ENCODE results near the gene EVPL.
A peak's percentile ranks its signal among the peaks of the same experiment; 100 is the strongest.
"Not testable (repeated sequence)": the region's sequence is repeated elsewhere in the genome, so short reads cannot be mapped to it uniquely, and the experiment has no call there.

EVPL gene

DNA sequence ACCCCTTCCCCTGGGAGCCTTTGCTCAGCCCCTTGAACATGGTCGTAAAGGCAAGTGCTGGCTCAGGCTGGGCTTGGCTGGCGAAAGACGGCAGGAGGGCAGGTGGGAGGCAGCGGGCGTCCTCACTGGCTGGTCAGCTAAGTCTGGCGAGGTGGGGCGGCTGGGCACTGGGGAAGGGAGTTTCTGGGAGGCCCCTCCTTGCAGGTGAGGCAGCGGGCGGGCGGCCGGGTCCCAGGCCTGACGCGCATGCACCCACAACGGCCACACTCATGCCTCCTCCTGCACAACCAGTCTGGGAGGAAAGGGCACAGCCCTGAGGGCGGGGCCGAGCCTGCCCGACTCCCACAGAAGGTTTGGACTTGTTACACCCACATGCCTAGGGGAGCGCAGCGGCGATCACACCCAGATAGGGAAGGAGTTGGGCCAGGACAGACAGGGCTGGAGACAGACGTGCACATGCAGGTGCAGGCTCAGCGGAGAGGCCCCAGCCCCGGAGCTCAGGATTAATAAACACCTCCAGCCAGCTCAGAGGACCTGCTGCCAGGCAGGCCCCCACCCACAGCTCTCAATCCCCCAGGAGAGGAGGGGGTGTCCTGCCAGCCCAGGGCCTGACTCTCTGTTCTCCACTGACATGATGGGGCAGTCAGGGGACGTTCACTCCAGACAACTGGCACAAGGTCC, at the start of gene EVPL:
Gene EVPL (minus strand): TSS at position 148 of the 681 bp plus-strand sequence. CDS start 108 bp downstream, at position 40.
- DNase-seq = no peak

- DNase-seq = no peak
These were observed 49.1 kb upstream of the EVPL start for GRCh38 chr17:76076146-76076764.

GRCh38 chr17:76075364-76076145, 48.4 kb upstream of the EVPL start:
- no peak for DNase-seq

GRCh38 chr17:76074390-76075363, 47.6 kb upstream of the EVPL start, which contains the start of gene GALR2:
Gene GALR2, plus strand, starts transcription at chr17:76074781. Its CDS starts 103 bp downstream, at chr17:76074884.
- DNase-seq = no peak

- peak; percentile 76 for DNase-seq
These were observed 45.2 kb upstream of the EVPL start, which contains the start of gene SRP68 for GRCh38 chr17:76072148-76072858. Gene SRP68, minus strand, starts transcription at chr17:76072517. Its CDS starts 26 bp downstream, at chr17:76072491.

DNA sequence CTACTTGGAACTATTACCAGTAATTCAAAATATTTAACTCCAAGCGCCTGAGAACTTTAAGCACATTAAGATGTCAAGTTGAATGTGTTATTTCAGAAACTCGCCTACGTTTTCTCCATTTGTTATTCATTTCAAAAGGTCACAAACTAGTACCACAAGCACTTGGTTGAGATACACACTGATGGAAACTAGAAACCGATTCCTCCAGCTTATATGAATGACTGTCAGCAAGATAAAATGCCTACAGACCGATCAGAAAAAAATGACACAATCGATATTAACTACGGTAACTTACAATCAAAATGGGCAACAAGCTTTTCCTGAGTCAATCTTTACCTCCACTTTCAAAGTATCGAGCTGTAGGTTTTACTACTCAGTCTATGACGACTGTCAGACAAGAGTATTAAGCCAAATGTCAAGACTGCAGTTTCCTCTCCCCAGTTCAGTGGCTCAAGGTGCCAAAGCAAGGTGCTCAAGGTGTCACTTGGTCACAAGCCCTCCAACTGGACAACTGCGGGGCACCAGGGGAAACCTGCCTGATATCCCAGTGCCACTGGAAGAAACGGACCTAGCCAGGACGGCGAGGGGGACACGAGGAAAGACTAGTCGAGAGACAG, 44.5 kb upstream of the EVPL start:
- DNase-seq = no peak

DNA sequence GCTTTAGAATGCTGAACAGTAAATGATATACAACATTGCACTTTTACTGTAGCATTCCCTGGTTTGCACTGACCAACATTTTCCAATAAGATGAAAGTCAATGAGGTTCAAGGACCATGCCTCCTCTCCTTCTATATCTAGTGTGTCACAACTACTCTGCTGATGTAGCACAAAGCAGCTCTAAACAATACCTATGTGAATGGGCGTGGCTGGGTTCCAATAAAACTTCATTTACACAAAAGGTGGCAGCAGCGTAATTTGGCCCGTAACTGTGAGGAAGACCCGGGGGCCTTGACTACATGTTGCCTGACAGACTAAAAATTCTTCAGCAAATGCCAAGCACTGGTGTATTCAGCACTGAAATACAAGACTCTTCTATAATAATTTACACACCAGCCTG, 38.7 kb upstream of the EVPL start:
- no peak for DNase-seq

- no peak for DNase-seq
These were observed 36.9 kb upstream of the EVPL start for GRCh38 chr17:76063875-76064546.

GRCh38 chr17:76058264-76058663, 31.2 kb upstream of the EVPL start:
- not testable (repeated sequence) for DNase-seq

DNA sequence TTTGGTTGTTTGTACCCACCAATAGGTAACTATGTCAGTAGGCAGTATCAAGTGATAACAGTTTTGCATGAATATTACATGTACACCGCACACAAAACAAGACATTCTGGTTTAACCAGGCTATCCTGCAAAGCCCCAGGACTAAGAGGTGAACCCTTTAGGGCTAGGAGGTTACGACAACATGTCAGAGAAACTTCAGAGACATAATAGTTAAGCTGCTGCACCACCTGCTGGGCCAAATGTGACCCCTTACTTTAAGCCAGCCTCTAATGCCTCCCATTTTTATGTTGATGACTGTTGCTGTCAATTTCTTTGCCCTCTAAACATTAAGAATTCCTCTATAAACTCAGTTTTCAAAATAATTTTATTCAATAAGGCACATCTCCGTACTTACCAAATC, 29.8 kb upstream of the EVPL start:
- DNase-seq = no peak

- DNase-seq = no peak
These were observed 27.0 kb upstream of the EVPL start for GRCh38 chr17:76054112-76054476.

- no peak for DNase-seq
These were observed 26.4 kb upstream of the EVPL start for GRCh38 chr17:76053246-76054111.

- DNase-seq = no peak
These were observed 24.5 kb upstream of the EVPL start for GRCh38 chr17:76051561-76051960.

DNA sequence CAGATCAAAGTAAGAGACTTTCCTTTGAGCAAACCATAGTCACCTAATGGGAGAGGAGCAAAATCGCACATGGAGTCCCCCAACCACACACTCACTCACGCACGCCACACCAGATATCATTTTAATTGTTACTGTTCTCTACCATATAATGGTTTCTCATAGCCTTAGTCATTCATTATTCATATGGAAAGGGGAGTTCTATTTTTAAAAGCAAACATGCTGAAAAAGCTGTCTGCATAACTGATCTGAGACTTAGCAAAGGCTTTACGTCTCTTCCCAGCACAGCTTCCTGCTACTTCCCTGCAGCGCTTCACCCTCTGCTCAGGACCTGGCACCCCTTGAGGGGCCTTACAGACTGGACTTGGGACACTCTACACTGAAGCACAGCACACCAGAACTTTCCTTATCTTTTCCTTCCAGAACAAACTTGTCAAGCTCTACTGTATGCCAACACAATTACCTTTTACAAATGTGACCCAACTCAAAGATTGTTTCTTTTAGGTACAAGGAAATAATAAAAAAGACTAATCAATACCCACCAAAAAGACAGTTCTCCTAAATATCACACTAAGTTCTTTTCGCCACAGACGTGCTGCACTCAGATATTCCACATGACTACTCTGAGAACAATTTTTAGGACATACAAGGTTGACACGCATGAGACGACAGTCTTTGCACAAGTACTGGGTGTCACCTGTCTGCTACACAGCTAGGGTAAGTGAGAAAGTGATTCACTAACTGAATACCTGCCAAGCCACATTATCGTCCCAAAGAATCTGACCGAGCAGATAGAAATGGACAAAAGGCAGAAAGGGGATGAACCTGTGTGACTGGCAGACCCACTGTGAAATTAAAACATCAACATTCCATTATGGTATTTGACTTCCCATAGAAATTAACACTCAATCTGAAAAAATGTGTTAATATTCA, 23.7 kb upstream of the EVPL start:
- DNase-seq = no peak

- no peak for DNase-seq
These were observed 22.9 kb upstream of the EVPL start for GRCh38 chr17:76049836-76050537.

DNA sequence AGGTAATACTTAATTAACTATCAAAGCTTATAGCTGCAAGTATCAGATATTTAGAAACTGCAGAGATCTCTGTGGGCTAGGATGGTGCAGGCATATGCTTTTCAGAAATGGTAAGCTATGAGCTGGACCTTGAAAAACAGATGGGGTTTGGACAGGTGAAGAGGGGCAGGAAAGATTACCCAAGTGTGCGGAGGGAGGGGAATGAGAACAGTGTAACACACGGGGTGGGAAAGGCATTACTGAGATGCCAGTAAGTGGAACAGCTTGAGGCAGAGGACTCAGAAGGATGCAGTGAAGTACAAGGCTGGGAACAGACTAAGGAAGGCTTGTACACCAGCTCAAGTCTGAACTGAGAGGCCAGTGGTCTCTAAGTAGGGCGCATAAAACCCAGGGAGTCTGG, 22.1 kb upstream of the EVPL start:
- DNase-seq = no peak

DNA sequence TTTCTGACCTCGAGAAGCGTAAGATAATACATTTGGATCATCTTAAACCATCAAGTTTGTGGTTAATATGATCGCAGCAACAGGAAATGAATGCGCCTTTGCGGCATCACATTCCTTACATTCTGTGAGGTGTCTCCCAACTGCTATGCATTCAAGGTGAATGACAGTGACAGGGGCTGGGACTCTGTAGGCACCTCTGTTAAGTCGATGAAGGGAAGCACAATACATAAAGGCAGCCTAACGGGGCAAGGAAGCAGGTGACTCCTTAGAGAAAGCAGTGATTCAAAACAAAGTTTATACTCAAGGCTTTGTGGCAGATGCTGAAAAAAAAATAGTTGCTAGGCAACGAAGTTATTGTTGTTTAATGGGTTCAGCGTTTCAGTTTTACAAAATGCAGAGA, 21.6 kb upstream of the EVPL start:
- DNase-seq = no peak

- DNase-seq = no peak
These were observed 21.0 kb upstream of the EVPL start for GRCh38 chr17:76048025-76048605.
